Gastrocnemius medialis (tissue), 4 donors: ENCODE data around the gene SEC24B.

Source experiments
- CTCF ChIP-seq, 5 experiments: fragments of 450-650 bp in 3 of 5; fragments of 200-600 bp in 2 of 5; sonication (generic) in 2 of 5; IDR thresholded peaks in 4 of 5; conservative IDR thresholded peaks in 1 of 5; 1 replicate in 4 of 5; 2 replicates in 1 of 5; pipeline ENCODE4 v1.5.1; 2016 to 2019; ENCODE audit warnings: antibody characterized with exemption in 5 of 5, mild to moderate bottlenecking in 3 of 5, moderate library complexity in 3 of 5
- POLR2A ChIP-seq, 2 donors: fragments of 450-650 bp; IDR thresholded peaks; one replicate each; pipeline ENCODE4 v1.6.1; 2017; ENCODE audit warnings: antibody characterized with exemption in 2 of 2, mild to moderate bottlenecking in 2 of 2, moderate library complexity in 2 of 2

DNA sequence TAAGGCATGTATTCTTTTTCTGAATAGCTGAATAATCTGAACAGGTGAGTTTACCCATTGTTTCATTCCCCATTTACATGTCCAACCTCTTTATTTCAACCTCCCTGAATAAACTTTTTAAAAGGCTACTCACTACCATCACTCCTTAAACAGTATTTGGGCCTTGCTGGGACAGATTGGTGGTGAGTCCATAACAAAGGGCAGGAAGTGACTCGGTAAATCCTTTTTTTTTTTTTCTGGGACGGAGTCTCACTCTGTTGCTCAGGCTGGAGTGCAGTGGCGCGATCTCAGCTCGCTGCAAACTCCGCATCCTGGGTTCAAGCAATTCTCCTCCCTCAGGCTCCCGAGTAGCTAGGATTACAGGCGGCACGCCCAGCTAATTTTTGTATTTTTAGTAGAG is 23.4 kb upstream of the SEC24B start:
- TF ChIP-seq CTCF (IDR thresholded peaks at IDR 0.05 in 4 of 5, conservative IDR thresholded peaks at IDR 0.05 in 1 of 5) (no peak), POLR2A (IDR thresholded peaks at IDR 0.05) (no peak)
